Aorta (tissue), 5 donors: ENCODE measurements around the gene NCAN. TPM values are rescaled to one million over a fixed set of nuclear protein-coding genes. Genes with fewer than 3 reads are reported as not detected.
A peak's percentile ranks its signal among the peaks of the same experiment; 100 is the strongest.

ENCODE experiments used
- ATAC-seq: fragments of 200-7000 bp; cut with Tn5 transposase; one replicate; pipeline ENCODE4 v1.9.1; 2022; ENCODE audit warnings: moderate library complexity; ENCODE audit not compliant: low FRiP score
- DNase-seq, 2 donors: peaks; one replicate each; pipeline ENCODE4 v3.0.0-alpha.2; 2020
- H3K27ac ChIP-seq, 2 donors: one replicate each; pipeline ENCODE4 v1.5.1; 2013; ENCODE audit warnings: low read length in 2 of 2, mild to moderate bottlenecking in 2 of 2, moderate library complexity in 2 of 2, control low read depth in 1 of 2, inconsistent platforms in 1 of 2, low read depth in 1 of 2
- H3K27me3 ChIP-seq, 2 donors: one replicate each; pipeline ENCODE4 v1.6.1; 2013; ENCODE audit warnings: control low read depth in 1 of 2, low read length in 1 of 2, mild to moderate bottlenecking in 1 of 2, moderate library complexity in 1 of 2; ENCODE audit not compliant: insufficient read depth in 2 of 2, control insufficient read depth in 1 of 2
- H3K36me3 ChIP-seq, 2 donors: one replicate each; pipeline ENCODE4 v1.6.1; 2013; ENCODE audit warnings: control low read depth in 1 of 2, low read length in 1 of 2, mild to moderate bottlenecking in 1 of 2; ENCODE audit not compliant: insufficient read depth in 2 of 2, control insufficient read depth in 1 of 2
- H3K4me1 ChIP-seq, 2 donors: one replicate each; pipeline ENCODE4 v1.6.1; 2013; ENCODE audit warnings: low read length in 2 of 2, control low read depth in 1 of 2, mild to moderate bottlenecking in 1 of 2, moderate library complexity in 1 of 2; ENCODE audit not compliant: insufficient read depth in 2 of 2, control insufficient read depth in 1 of 2
- H3K4me3 ChIP-seq, 2 donors: one replicate each; pipeline ENCODE4 v1.5.1; 2013; ENCODE audit warnings: low read length in 2 of 2, control low read depth in 1 of 2, mild to moderate bottlenecking in 1 of 2
- H3K9me3 ChIP-seq: one replicate; pipeline ENCODE4 v1.6.1; 2013; ENCODE audit warnings: mild to moderate bottlenecking, low read length; ENCODE audit not compliant: control insufficient read depth
- WGBS, 2 donors: extraction: QIAGEN DNeasy Blood & Tissue Kit; methylation state at CpG; one replicate each; pipeline ENCODE4 v1.1.7; 2013; 5-methylcytosine and 5-hydroxymethylcytosine counted together
- intact Hi-C, 2 donors: fragments of 100-400 bp; cut with DNase I; formaldehyde crosslinking; loops; one replicate each; pipeline versions ENCODE4 v1.14.2 to v1.15.0; 2022
- polyA plus RNA-seq, 2 donors: library from polyadenylated mRNA; stranded (reverse); fragments of 200-250 nt; gene quantifications; one replicate each; pipeline ENCODE4 v1.2.3, GENCODE V29; 2013
- total RNA-seq, 2 donors: library from RNA; stranded (reverse); fragmentation: NEBNext Ultra II Directional; extraction: Animal tissue kit (Norgen Biotek cat#: 25700); gene quantifications; one replicate each; pipeline ENCODE4 v1.2.1, GENCODE V29; 2021
- donor health status: healthy with polysubstance abuse.
- donor health status: Bipolar disorder and iron deficiency.
- donor health status: DM: no; HTN: no; CAD: no.
- donor health status: DM: no; HTN: no; CAD: no.
- donor health status: DM: yes; HTN: yes; CAD: no.

NCAN gene
- total and polyA plus RNA-seq, 4 donors = not detected

GRCh38 chr19:19205416-19206410, 6.0 kb upstream of the NCAN start:
- intact Hi-C loops = loop anchor here in 1 of 2 donors (10.0 kb wide), 1 partner anchor 119 kb away; the partner anchor contains the start of genes MAU2 and SUGP1
- DNase-seq (no peak), ATAC-seq (no peak)
- Histone ChIP-seq H3K4me1 (no peaks in the 10 kb centered on the region), H3K9me3 (no peaks in the 10 kb centered on the region), H3K27me3 (no peaks in the 10 kb centered on the region), H3K27ac (no peak overlapping the region), H3K4me3 (no peak overlapping the region), H3K36me3 (no peaks in the 10 kb centered on the region)
- whole genome bisulfite sequencing, 2 donors = 24 to 26% methylated on average over 14 of the region's 14 CpGs

- 65% methylated on average over 5 of the region's 5 CpGs for WGBS, 2 donors
- Histone ChIP-seq H3K36me3 (no peaks in the 10 kb centered on the region), H3K9me3 (no peaks in the 10 kb centered on the region), H3K27ac (no peak overlapping the region), H3K4me1 (no peaks in the 10 kb centered on the region), H3K27me3 (no peaks in the 10 kb centered on the region), H3K4me3 (no peak overlapping the region)
- intact Hi-C loops = loop anchor here in 1 of 2 donors (10.0 kb wide), 1 partner anchor 118 kb away; the partner anchor contains the start of genes MAU2 and SUGP1
- DNase-seq (no peak), ATAC-seq (no peak)
These were observed 4.8 kb upstream of the NCAN start for GRCh38 chr19:19206938-19207337.

DNA sequence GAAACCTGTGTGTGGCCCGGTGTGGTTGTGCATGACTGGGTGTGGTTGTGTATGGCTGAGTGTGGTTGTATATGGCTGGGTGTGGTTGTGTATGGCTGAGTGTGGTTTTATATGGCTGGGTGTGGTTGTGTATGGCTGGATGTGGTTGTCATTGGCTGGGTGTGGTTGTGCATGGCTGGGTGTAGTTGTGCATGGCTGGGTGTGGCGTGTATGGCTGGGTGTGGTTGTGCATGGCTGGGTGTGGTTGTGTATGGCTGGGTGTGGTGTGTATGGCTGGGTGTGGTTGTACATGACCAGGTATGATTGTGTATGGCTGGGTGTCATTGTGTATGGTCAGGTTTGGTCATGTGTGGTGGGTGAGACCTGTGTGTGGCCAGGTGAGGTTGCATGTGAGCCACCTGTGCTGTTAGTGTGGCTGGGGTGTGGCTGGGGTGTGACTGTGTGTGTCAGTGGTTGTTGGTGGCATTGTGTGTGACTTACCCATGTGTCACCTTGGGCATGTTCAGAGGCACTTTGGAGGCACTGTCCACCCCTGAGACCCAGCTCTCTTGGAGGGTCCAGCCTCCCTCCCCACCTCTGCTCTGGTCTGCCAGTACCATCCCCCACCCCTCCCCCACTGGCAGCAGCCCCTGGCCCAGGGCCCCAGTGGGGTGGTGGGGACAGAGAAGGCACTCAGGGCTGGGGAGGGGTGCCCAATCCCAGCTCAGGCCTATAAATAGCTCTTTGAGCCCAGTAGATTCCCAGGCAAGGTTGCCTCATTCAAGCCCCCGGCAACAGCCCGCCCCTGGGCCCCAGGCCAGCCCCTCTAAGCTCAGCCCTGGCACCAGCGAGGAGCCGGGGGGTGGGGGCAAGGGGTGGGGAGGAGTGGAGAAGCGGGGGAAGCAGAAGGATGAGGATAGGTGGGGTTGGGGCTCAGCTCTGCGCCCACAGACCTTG, 3.9 kb upstream of the NCAN start:
- Histone ChIP-seq H3K9me3 (no peaks in the 10 kb centered on the region), H3K27me3 (no peaks in the 10 kb centered on the region), H3K4me3 (no peak overlapping the region), H3K4me1 (no peaks in the 10 kb centered on the region), H3K27ac (no peak overlapping the region), H3K36me3 (no peaks in the 10 kb centered on the region)
- 40 to 53% methylated on average over 5 to 8 of the region's 8 CpGs for WGBS, 2 donors
- no peak for DNase-seq
- ATAC-seq = no peak
- intact Hi-C loops = loop anchor here in 1 of 2 donors (10.0 kb wide), 1 partner anchor 117 kb away; the partner anchor contains the start of genes MAU2 and SUGP1

GRCh38 chr19:19209372-19209771, 2.4 kb upstream of the NCAN start:
- Histone ChIP-seq H3K36me3 (no peaks in the 10 kb centered on the region), H3K4me3 (no peak overlapping the region), H3K9me3 (no peaks in the 10 kb centered on the region), H3K4me1 (no peaks in the 10 kb centered on the region), H3K27me3 (no peaks in the 10 kb centered on the region), H3K27ac (no peak overlapping the region)
- no peak for DNase-seq
- 63 to 70% methylated on average over 9 of the region's 9 CpGs for WGBS, 2 donors
- ATAC-seq = no peak
- intact Hi-C loops = loop anchor here in 1 of 2 donors (10.0 kb wide), 1 partner anchor 115 kb away; the partner anchor contains the start of genes MAU2 and SUGP1

DNA sequence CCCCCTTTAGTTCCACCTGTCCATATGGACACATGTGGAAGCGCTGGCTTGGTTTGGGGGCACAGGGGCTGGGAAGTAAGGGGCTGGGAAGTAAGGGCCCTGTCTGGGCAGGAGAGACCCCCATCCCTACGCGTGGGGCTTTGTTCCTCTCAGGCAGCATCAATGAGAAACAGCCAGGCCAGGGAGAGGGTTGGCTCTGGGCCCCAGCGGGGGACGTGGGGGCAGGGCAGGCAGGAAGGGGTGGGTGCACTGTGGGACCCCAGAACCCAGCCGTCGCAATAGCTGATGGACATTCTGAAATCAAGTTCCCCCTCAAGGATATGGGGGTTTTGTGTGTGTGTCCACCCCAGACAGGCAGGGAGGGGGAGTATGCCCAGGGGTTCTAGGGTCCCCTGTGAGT, 1.2 kb downstream of the NCAN start:
- no peaks in the 10 kb centered on the region for H3K4me1 ChIP-seq
- no peak overlapping the region for H3K27ac ChIP-seq
- 7 to 9% methylated on average over 7 of the region's 7 CpGs for WGBS, 2 donors
- H3K9me3 ChIP-seq = no peaks in the 10 kb centered on the region
- H3K4me3 ChIP-seq = no peak overlapping the region
- H3K27me3 ChIP-seq = no peaks in the 10 kb centered on the region
- intact Hi-C loops = no loop called here
- no peaks in the 10 kb centered on the region for H3K36me3 ChIP-seq
- no peak for DNase-seq
- ATAC-seq = no peak

- DNase-seq (no peak), ATAC-seq (no peak)
- no peaks in the 10 kb centered on the region for H3K4me1 ChIP-seq
- 39 to 43% methylated on average over 21 of the region's 21 CpGs for WGBS, 2 donors
- intact Hi-C loops = no loop called here
- no peaks in the 10 kb centered on the region for H3K27me3 ChIP-seq
- no peak overlapping the region for H3K4me3 ChIP-seq
- H3K27ac ChIP-seq = no peak overlapping the region
- no peaks in the 10 kb centered on the region for H3K36me3 ChIP-seq
- H3K9me3 ChIP-seq = no peaks in the 10 kb centered on the region
These were observed 1.8 kb downstream of the NCAN start for GRCh38 chr19:19213426-19214158.

DNA sequence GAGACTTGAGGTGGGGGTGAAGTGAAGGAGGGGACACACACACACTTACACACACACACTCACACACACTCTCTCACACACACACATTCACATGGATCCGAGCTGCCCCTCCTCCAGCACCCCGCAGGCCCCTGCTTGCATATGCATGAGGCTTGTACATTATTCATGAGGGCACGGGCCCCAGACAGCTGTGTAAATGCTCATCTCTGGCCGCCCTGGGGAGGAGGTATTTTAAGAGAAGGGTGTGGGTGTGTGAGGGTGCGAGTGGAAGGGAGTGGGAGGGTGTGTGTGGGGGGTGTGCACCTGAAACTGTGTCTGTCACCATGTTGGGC, 2.4 kb downstream of the NCAN start:
- no peaks in the 10 kb centered on the region for H3K36me3 ChIP-seq
- no peaks in the 10 kb centered on the region for H3K9me3 ChIP-seq
- intact Hi-C loops = no loop called here
- no peaks in the 10 kb centered on the region for H3K27me3 ChIP-seq
- ATAC-seq (no peak), DNase-seq (no peak)
- 4 to 8% methylated on average over 5 of the region's 5 CpGs for WGBS, 2 donors
- H3K4me3 ChIP-seq = no peak overlapping the region
- H3K27ac ChIP-seq = no peak overlapping the region
- H3K4me1 ChIP-seq = no peaks in the 10 kb centered on the region

- DNase-seq (peak in 1 of 2 donors; percentile 81), ATAC-seq (peak; percentile 69)
- H3K9me3 ChIP-seq = no peaks in the 10 kb centered on the region
- intact Hi-C loops = no loop called here
- H3K4me3 ChIP-seq = no peak overlapping the region
- no peaks in the 10 kb centered on the region for H3K36me3 ChIP-seq
- no peaks in the 10 kb centered on the region for H3K27me3 ChIP-seq
- H3K27ac ChIP-seq = no peak overlapping the region
- 1% methylated on average over 8 of the region's 8 CpGs for WGBS, 2 donors
- no peaks in the 10 kb centered on the region for H3K4me1 ChIP-seq
These were observed 3.1 kb downstream of the NCAN start for GRCh38 chr19:19214892-19215291.
